Mammary epithelial cell (primary cell): ENCODE measurements around the gene MAST1.

Experiments
- EZH2 ChIP-seq: IDR thresholded peaks from 2 replicates; pipeline ENCODE4 v1.6.1; 2012; ENCODE audit warnings: low read length, inconsistent platforms, borderline replicate concordance
- TF ChIP-seq, protein P1 (sequence below), 2 donors: IDR thresholded peaks in 1 of 2; conservative IDR thresholded peaks in 1 of 2; 2 replicates each; pipeline ENCODE4 v1.5.1; 2011 to 2012; ENCODE audit warnings: inconsistent platforms in 2 of 2, low read length in 2 of 2, mild to moderate bottlenecking in 2 of 2, control low read depth in 1 of 2, low read depth in 1 of 2; ENCODE audit not compliant: insufficient read depth in 1 of 2; ENCODE audit errors: extremely low read depth in 1 of 2

DNA sequence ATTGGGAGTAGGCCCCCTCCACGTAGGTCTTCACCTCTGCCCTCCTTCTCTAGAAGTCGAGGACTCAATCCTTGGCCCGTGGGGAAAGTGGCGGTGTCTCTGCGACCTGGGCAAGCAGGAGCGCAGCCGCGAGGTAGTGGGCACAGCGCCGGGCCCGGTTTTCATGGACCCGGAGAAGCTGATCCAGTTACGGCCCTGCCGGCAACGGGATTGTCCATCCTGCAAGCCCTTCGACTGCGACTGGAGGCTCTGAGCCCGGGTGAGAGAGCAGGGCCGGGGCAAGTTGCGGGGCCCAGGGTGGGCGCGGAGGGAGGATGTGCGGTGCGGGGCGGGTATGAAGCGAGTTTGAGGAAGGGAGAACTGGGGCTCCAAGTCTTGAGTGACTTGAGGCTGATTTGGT lies 34.3 kb upstream of the MAST1 start:
- TF ChIP-seq, protein P1, sequence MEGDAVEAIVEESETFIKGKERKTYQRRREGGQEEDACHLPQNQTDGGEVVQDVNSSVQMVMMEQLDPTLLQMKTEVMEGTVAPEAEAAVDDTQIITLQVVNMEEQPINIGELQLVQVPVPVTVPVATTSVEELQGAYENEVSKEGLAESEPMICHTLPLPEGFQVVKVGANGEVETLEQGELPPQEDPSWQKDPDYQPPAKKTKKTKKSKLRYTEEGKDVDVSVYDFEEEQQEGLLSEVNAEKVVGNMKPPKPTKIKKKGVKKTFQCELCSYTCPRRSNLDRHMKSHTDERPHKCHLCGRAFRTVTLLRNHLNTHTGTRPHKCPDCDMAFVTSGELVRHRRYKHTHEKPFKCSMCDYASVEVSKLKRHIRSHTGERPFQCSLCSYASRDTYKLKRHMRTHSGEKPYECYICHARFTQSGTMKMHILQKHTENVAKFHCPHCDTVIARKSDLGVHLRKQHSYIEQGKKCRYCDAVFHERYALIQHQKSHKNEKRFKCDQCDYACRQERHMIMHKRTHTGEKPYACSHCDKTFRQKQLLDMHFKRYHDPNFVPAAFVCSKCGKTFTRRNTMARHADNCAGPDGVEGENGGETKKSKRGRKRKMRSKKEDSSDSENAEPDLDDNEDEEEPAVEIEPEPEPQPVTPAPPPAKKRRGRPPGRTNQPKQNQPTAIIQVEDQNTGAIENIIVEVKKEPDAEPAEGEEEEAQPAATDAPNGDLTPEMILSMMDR (conservative IDR thresholded peaks at IDR 0.05 in 1 of 2, IDR thresholded peaks at IDR 0.05 in 1 of 2; ENCODE audit: extremely low read depth in 1 of 2, insufficient read depth in 1 of 2, low read depth in 1 of 2, low read length in 2 of 2) = no peak
- TF ChIP-seq EZH2 = no peak
